HL-60 (cell line): ENCODE data around the gene BROX.
"Not testable (repeated sequence)": the region's sequence is repeated elsewhere in the genome, so short reads cannot be mapped to it uniquely, and the experiment has no call there.

Source experiments
- GABPA ChIP-seq: IDR thresholded peaks from 2 replicates; pipeline ENCODE4 v1.6.1; 2012; ENCODE audit warnings: low read depth
- POLR2AphosphoS5 ChIP-seq: IDR thresholded peaks from 2 replicates; pipeline ENCODE4 v1.6.1; 2012; ENCODE audit warnings: low read depth
- TF ChIP-seq, protein P1 (sequence below): IDR thresholded peaks from one replicate; pipeline ENCODE4 v1.5.1; 2011; ENCODE audit warnings: low read length, control low read depth, inconsistent platforms; ENCODE audit not compliant: insufficient read depth

DNA sequence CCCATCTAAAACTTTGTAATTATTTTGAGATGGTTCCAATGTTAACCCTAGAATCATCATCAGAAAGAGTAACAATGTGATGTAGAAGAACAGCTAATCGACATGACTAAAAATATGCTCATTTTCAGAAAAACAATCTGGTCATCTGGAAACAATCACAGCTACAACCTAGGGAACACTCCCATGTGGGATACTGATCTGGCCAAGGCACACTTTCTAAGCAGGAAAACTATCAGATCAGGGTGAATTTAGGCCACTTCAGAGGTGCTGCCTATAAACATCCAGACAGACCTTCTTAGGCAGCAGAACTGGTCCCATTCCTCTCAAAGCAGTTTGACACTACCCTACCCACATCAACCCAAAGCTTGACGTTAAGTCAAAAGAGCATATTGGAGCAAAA is 43.3 kb upstream of the BROX start:
- TF ChIP-seq GABPA, POLR2AphosphoS5: not testable (repeated sequence)
- TF ChIP-seq, protein P1, sequence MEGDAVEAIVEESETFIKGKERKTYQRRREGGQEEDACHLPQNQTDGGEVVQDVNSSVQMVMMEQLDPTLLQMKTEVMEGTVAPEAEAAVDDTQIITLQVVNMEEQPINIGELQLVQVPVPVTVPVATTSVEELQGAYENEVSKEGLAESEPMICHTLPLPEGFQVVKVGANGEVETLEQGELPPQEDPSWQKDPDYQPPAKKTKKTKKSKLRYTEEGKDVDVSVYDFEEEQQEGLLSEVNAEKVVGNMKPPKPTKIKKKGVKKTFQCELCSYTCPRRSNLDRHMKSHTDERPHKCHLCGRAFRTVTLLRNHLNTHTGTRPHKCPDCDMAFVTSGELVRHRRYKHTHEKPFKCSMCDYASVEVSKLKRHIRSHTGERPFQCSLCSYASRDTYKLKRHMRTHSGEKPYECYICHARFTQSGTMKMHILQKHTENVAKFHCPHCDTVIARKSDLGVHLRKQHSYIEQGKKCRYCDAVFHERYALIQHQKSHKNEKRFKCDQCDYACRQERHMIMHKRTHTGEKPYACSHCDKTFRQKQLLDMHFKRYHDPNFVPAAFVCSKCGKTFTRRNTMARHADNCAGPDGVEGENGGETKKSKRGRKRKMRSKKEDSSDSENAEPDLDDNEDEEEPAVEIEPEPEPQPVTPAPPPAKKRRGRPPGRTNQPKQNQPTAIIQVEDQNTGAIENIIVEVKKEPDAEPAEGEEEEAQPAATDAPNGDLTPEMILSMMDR = not testable (repeated sequence)
